ENCODE data around the gene DALRD3.

GRCh38 chr3:48974076-48974864 lies 44.1 kb downstream of the DALRD3 start:
- TF ChIP-seq, protein P1, sequence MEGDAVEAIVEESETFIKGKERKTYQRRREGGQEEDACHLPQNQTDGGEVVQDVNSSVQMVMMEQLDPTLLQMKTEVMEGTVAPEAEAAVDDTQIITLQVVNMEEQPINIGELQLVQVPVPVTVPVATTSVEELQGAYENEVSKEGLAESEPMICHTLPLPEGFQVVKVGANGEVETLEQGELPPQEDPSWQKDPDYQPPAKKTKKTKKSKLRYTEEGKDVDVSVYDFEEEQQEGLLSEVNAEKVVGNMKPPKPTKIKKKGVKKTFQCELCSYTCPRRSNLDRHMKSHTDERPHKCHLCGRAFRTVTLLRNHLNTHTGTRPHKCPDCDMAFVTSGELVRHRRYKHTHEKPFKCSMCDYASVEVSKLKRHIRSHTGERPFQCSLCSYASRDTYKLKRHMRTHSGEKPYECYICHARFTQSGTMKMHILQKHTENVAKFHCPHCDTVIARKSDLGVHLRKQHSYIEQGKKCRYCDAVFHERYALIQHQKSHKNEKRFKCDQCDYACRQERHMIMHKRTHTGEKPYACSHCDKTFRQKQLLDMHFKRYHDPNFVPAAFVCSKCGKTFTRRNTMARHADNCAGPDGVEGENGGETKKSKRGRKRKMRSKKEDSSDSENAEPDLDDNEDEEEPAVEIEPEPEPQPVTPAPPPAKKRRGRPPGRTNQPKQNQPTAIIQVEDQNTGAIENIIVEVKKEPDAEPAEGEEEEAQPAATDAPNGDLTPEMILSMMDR (IDR thresholded peaks at IDR 0.05) = no peak
- TF ChIP-seq POLR2A (IDR thresholded peaks at IDR 0.05) = no peak

All from body of pancreas (tissue), 4 donors.